HG03469 (cell line): ENCODE results near the gene ORAI2.
A peak's percentile ranks its signal among the peaks of the same experiment; 100 is the strongest.
"Not testable (repeated sequence)": the region's sequence is repeated elsewhere in the genome, so short reads cannot be mapped to it uniquely, and the experiment has no call there.

Source experiments
- ATAC-seq: cut with Tn5 transposase; IDR thresholded peaks from one replicate; pipeline ENCODE4 v1.9.1; 2021; ENCODE audit warnings: mild to moderate bottlenecking, moderate library complexity, moderate number of reproducible peaks; ENCODE audit not compliant: unreplicated experiment

ORAI2 gene

DNA sequence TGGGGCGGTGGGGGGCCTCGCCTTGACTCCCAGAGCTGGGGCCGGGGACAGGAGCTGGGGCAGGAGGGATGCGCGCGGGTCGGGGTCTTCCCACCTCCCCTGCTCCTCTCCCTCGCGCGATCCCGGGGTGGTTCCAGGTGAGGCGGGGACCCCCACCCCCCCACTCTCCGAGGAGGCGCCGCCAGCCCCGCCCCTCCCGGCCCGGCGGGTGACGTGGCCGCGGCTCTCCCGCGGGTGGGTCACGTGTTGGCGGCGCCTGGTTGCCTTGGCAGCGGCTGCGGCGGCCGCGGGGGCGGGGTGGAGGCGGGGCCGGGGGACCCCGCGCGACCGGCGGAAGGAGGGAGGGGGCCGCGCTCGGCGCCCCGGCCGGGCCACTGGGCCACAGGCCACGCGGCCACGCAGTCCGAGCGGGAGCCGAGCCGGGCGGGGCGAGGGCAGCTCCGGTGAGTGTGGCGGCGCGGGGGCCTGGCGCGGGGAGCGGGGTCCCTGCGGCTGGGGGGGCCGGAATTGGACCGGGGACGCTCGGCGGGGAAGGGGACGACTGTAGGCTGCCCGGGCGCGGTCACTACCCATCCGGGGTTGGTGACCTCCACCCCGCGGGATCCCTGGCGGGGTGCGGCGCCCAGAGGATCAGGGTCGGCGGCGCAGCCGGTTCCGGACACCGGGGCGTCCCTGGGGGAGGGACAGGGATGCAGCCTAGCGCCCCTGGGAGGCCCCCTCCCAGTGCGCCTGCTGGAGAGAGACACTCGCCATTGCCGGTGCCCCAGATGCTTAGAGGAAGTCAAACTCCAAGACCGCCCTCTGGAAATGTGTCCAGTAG lies at the start of gene ORAI2:
Gene ORAI2, plus strand, starts transcription at position 357 of the 820 bp plus-strand sequence. CDS start 5,382 bp downstream, outside the sequence.
- ATAC-seq: no peak

DNA sequence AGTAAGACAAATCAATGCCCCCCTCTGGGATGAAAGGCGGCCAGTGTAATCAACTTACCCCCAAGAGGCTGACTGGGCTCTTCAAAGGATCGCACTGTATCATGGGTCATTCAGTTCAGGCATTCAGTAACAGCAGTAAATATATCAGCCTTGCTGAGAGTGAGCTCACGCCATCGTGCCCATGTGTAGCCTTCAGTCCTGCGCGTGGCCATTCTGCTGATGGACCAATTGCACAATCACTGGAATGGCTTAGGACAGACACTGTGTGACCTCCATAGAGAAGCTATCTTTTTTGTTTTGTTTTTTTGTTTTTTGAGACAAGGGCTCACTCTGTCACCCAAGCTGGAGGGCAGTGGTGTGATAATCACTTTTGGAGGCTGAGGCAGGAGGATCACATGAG lies 46.3 kb upstream of the ORAI2 start:
- ATAC-seq: no peak

DNA sequence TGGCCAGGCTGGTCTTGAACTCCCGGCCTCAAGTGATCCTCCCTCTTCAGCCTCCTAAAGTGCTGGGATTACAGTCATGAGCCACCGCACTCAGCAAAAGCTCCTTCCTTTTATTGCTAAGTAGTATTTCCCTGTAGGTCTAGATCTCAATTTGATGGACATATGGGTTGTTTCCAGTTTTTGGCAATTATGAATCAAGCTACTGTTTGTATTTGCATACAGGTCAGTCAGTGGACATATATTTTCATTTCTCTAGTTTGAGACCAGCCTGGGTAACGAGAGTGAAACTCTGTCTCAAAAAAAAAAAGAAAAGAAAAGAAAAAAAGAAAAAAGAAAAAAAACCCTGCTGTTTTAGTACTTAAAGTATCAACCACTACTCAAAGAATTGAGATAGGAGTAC lies 43.6 kb upstream of the ORAI2 start:
- no peak for ATAC-seq

DNA sequence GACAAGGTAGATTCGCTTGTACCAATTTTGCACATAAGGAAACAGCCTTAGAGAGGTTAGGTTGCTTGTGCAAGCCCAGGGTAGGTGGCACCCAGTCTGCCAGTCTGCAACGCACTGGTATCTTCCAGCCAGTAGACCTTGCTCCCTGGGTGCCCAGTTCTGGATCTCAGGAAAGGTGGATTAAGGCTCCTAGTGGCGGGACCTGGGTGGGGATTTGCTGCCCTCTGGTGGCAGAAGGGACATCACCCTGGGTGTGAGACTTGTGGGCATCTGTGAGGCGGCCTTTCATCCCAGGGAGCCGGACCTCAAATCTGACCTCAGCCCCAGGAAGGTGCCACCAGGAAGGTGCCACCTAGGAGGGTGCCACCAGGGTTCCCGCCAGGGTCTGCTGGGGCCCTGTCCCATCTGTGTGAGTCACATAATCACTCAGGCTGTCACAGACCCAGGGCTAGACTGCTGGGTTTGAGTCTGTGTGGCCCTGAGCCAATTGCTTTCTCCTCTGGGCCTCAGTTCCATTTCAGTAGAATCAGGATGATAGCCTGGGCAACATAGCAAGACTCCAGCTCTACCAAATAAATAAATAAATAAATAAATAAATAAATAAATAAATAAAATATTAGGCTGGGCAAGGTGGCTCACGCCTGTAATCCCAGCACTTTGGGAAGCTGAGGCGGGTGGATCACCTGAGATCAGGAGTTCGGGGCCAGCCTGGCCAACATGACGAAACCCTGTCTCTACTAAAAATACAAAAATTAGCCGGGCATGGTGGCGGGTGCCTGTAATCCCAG lies 42.5 kb upstream of the ORAI2 start:
- no peak for ATAC-seq

DNA sequence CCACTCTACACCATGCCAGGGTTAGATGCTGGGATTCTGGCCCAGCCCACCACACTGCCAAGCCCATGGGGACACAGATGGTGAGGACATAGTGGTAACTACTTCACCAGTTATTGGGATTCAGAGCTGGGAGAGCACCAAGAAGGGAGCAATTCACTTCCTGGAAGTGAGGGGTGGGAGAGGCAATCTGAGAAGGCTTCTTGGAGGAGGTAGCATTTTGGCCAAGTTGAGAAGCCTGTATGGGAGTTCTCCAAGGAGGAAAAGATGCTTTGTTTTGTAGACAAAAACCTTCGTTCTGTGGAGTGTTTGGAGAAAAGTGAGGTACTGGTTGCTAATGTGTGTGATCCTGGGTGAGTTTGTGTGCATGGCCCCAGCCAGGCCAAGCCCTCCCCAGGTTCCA lies 41.0 kb upstream of the ORAI2 start:
- ATAC-seq: no peak

DNA sequence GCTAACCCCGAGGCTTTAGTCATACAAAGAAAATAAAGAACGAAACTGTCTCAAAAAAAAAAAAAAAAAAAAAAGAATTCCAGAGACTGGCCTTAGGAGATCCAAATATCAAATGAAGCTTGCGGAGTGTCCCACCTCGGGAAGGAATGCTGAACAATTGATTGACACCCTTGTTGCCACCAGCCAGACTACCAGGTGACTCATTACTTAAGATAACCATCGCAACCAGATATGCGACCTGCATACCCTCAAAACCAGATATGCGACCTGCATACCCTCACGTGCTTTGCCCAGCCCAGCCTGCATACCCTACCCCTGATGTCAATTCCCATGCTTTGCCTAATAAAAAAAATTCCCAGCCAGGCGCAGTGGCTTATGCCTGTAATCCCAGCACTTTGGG lies 39.9 kb upstream of the ORAI2 start:
- no peak for ATAC-seq

DNA sequence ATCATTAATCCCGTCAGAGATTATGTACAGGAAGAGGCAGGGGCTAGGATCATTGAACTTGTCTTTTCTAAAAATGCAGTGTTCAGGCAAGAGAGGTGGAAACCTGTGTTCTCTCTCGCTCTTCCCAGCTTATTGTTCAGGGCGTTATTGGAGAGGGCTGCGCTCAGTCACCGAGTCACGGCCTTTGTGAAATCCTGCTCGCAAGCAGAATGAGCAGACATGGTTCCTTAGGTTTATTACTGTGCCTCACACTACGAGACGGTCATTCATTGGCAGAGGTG lies 37.8 kb upstream of the ORAI2 start:
- ATAC-seq: no peak

DNA sequence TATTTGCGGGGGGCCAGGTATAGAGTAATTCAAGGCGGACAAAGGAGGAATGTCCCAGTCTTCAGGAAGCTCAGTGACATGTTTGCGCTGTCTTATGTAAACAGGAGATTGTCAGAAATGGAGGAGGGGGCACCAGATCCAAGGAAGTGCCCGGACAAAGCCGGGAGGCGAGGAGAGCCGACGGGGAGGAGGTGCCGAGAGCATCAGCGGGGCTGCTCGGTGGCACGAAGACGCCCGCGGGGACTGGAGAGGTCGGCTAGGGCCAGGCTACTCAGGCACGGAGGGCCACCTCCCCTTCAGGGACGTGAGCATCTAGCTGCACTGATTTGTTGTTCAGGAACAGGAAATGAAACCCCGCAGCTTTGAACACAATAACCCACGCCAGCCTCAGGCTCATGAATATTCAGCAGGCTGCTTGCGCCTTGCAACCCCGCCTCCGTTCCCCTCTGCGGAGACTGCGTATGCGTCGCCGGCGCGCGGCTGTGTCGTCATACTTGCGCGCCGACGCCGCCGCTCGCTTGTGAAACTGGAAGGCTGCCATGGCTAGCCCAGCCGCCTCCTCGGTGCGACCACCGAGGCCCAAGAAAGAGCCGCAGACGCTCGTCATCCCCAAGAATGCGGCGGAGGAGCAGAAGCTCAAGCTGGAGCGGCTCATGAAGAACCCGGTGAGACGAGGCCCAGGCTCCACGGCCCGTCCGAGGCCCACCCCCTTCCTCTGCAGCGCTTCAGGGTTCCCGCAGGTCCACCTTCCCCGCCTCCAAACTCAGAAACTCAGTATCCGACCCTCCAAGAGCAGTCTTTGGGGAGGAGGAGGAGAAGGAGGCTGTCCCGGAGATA lies 37.3 kb upstream of the ORAI2 start, which contains the start of gene PRKRIP1:
Gene PRKRIP1, plus strand, starts transcription at position 491 of the 837 bp plus-strand sequence. Its CDS starts 49 bp downstream, at position 540.
- peak; percentile 95 for ATAC-seq

DNA sequence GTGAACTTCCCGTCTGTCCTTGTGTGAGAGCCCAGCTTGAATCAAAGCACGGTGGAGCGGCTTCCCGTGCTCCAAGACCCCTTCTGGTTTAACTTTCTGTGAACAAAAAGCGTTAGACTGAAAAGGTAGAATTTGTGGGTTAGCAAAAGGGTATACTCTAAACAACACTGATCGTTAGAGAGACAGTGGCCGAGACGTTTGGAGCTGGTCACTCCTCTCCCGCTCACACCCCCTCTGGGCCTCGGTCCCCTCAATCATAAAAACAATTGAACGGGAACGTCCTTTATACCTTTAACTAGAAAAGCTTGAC lies 36.7 kb upstream of the ORAI2 start:
- no peak for ATAC-seq

DNA sequence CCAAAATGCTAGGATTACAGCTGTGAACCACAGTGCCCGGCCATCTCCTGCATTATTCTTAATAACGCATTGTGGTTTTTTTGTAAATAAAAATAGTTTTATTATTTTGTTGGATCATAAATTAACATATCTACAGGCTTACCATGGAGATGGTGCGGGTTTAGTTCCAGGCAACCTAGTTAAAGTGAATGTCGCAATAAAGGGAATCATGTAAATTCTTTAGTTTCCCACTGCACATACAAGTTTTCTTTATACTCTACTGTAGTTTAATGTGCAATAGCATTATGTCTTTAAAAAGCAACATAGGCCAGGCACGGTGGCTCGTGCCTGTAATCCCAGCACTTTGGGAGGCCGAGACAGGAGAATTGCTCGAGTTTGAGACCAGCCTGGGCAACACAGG lies 34.8 kb upstream of the ORAI2 start:
- no peak for ATAC-seq

DNA sequence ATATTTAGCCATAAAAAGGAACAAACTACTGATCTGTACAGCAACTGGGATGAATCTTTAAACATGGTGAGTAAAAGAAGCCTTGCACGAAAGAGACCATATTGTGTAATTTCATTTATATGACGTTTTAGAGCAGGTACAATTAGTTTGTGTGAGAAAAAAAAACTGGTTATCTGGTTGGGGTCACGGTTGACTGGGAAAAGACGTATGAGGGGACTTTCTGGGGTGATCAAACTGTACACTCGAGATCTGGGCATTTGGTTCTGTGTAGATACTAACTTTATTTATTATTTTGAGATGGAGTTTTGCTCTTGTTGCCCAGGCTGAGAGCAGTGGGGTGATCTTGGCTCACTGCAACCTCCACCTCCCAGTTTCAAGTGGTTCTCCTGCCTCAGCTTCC lies 33.0 kb upstream of the ORAI2 start:
- ATAC-seq: no peak

DNA sequence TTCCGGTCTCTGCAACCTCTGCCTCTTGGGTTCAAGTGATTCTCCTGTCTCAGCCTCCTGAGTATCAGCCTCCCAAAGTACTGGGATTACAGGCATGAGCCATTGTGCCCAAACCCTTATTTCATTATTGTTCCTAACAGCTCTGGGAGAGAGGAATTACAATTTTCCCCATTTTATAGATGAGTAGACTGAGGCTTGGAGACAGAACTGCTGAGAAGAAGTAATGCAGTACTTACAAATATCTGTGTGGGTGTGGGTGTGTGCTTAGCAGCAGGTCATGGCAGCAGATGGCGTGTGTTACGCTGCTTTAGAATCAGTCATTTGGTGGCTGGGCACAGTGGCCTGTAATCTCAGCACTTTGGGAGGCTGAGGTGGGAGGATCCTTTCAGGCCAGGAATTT lies 29.8 kb upstream of the ORAI2 start:
- no peak for ATAC-seq

DNA sequence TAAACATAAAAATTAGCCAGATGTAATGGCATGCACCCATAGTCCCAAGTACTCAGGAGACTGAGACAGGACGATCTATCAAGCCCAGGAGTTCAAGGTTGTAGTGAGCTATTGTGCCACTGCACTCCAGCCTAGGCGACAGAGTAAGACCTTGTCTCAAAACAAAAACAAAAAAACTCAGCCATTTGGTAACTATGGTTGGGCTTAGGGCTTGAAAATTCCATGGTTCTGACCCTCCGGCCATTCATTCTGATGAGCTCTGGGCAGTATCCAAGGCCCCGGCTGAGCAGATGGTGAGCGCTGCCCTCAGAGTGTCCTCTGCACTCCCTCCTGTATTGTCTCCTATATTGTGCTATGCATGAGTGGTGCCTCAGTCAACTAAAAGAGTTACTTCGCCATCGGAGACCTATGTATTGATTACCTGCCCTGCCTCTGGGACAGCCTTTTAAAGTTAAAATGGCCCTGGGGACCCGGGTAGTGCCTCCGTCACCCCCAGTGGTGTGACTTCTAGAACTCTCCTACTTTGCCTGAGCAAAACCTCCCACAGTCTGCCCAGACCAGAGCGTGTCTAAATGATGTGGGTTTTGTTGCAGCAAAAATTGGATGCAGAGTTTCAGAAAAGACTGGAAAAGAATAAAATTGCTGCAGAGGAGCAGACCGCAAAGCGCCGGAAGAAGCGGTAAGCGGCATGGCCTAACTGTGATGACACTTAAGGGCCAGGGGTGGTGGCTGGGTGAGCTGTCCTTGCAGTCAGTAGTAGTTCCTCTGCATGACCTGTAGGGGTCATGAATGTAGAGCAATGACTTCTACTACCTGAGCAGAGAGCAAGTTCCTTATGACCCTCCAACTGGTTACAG lies 29.1 kb upstream of the ORAI2 start:
- ATAC-seq: no peak

DNA sequence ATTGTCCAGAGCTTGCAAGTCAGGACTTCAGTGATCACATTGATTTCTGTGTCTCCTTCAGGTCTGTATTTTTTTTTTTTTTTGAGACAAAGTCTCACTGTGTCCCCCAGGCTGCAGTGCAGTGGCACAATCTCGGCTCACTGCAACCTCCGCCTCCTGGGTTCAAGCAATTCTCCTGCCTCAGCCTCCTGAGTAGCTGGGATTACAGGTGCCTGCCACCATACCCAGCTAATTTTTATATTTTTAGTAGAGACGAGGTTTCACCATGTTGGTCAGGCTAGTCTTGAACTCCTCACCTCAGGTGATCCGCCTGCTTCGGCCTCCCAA lies 28.6 kb upstream of the ORAI2 start:
- not testable (repeated sequence) for ATAC-seq

DNA sequence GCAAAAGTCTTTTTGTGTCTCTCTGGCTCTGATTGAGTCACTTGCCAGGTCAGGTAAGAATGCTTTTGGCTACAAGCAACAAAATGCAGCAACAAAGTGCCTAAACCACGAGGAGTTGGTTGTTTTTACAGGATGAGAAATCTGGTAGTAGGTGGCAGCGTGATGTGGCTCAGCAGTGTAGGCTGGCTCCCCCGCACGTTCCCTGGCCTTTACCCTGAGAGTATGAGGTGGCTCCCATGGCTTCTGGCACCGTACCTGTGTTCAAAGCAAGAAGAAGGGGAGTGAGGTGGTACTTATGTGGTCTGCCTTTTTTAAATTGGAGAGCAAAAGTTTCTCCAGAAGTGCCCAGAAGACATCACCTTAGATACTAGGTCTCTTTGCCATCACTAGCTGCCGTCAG lies 25.5 kb upstream of the ORAI2 start:
- no peak for ATAC-seq

DNA sequence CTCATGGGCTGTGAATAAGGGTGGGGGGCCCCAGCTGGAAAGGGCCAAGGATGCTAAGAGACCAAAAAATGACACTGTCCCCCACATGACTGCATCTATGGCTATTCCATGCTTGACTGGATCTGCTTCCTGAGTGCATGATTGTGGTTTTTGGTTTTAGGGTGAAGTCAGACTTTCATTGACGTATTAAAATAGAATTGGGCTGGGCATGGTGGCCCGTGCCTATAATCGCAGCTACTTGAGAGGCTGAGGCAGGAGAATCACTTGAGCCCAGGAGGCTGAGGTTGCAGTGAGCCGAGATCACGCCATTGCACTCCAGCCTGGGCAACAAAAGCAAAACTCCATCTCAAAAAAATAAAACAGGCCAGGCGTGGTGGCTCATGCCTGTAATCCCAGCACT lies 24.8 kb upstream of the ORAI2 start:
- ATAC-seq: not testable (repeated sequence)

DNA sequence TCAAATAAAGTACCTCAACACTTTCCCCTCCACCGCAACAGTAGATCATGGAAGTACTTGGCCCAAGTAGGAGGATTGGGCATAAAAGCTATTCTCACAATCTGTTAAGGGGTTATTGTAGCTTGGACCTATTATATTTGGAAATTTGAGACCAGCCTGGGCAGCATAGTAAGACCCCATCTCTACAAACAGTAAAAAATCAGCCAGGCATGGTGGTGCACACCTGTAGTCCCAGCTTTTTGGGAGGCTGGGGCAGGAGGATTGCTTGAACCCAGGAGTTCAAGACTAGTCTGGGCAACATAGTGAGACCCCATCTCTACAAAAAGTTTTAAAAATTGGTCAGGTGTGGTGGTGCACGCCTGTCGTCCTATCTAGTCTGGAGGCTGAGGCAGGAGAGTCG lies 24.0 kb upstream of the ORAI2 start:
- ATAC-seq: no peak

DNA sequence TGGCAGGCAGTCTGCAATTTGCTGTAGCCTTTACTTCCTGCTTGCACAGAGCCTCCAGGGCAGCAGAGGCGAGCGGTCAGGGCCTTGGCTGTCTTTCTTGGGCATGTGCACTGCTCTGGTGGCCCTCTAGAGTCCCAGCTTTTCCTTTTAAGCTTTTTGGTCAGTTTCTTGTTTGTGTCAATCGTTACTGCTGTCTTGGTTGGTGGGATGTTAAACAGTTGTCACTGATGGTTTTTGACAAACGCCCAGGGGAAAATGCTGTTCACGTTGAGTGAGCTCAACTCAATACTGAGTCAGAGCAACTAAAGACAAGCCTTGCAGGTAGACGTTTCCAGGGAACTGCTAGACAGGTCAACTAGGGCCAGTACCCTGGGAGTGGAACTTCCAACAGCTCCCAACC lies 23.3 kb upstream of the ORAI2 start:
- ATAC-seq: no peak

DNA sequence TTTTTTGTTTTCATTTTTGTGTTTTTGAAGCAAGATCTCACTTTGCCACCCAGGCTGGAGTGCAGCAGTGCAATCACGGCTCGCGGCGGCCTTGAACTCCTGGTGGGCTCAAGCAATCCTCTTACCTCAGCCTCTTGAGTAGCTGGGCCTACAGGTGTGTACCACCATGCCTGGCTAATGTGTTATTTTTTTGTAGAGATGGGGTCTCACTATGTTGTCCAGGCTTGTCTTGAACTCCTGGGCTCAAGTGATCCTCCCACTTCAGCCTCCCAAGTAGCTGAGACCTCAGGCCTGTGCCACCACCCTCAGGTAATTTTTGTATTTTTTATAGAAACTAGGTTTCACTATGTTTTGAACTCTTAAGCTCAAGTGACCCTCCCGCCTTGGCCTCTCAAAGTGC lies 22.5 kb upstream of the ORAI2 start:
- no peak for ATAC-seq

DNA sequence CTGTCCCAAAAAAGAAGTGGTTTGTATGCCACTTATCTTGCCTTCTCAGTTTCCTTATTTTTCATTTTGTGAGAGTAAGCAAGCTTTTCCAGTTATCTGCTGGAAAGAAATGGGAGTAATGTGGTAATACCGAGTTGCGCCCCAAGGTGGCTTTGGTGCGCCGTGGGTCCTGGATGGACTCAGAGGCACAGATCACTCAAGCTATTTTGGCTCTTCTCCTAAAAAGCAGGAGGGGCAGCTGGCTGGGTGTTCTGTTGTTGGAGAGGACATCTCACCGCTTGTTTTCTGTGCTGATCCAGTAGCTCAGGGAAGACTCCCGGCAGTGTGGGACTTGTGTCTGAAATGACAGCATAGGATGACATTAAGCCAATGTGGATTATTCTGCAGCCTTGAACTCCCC lies 20.8 kb upstream of the ORAI2 start:
- no peak for ATAC-seq

DNA sequence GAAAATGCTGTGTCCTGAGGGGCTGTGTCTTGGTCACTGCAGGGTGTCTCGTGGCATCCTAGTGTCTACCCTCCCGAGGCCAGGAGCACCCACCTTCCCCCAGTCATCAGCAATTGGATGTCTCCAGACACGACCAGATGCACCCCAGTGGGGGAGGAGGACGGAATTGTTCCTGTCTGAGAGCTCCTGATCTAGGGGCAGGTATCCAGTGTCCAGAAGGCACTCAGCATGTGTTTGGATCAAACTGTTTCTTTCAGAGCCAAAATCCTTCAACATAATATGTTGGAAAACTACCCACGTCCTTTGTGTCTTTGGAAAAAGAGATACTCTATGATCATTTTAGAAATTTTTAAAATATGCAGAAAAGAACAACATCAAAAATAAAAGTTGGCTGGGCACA lies 20.3 kb upstream of the ORAI2 start:
- ATAC-seq: no peak
